GM19240 (cell line): ENCODE results near the gene TRABD2A.
"Not testable (repeated sequence)": the region's sequence is repeated elsewhere in the genome, so short reads cannot be mapped to it uniquely, and the experiment has no call there.

Experiments
- DNase-seq: peaks from one replicate; pipeline ENCODE4 v3.0.0; 2011; ENCODE audit warnings: low spot score; ENCODE audit not compliant: insufficient read length

TRABD2A gene

GRCh38 chr2:84781942-84782716 lies 98.8 kb downstream of the TRABD2A start:
- no peak for DNase-seq

GRCh38 chr2:84779781-84780180 lies 101.1 kb downstream of the TRABD2A start:
- DNase-seq = no peak

- DNase-seq = no peak
Measured at GRCh38 chr2:84778911-84779690, 101.8 kb downstream of the TRABD2A start.

- DNase-seq = no peak
Measured at GRCh38 chr2:84776011-84776410, 104.9 kb downstream of the TRABD2A start.

GRCh38 chr2:84773562-84773961 lies 107.3 kb downstream of the TRABD2A start:
- not testable (repeated sequence) for DNase-seq
